ENCODE results near the gene TIAM1.

The TIAM1 gene

GRCh38 chr21:31295676-31296075 is 48.4 kb downstream of the TIAM1 start:
- Histone ChIP-seq H2AFZ (ENCODE audit: low read depth, low read length) (no peak overlapping the region), H3K36me3 (replicated peaks; ENCODE audit: low read depth, low read length) (no peaks in the 10 kb centered on the region), H3K27ac (ENCODE audit: low read length) (no peak overlapping the region), H3K79me2 (ENCODE audit: low read length) (no peaks in the 10 kb centered on the region), H3K9me3 (ENCODE audit: insufficient read depth, low read length) (no peaks in the 10 kb centered on the region), H3K9ac (ENCODE audit: low read length) (no peak overlapping the region), H3K4me2 (ENCODE audit: low read length) (no peak overlapping the region), H3K4me3 (ENCODE audit: low read length) (no peak overlapping the region), H3K27me3 (ENCODE audit: low read depth, low read length) (no peaks in the 10 kb centered on the region), H3K4me1 (ENCODE audit: low read length) (peaks cover 16% of the 10 kb centered on the region), H4K20me1 (ENCODE audit: insufficient read depth, low read length) (no peaks in the 10 kb centered on the region)
- TF ChIP-seq EZH2phosphoT487 (IDR thresholded peaks at IDR 0.05; ENCODE audit: low read depth) = no peak
- TF ChIP-seq CTCF (IDR thresholded peaks at IDR 0.05; ENCODE audit: low read depth, low read length) = no peak

GRCh38 chr21:31294691-31295090 is 49.4 kb downstream of the TIAM1 start:
- TF ChIP-seq EZH2phosphoT487 (IDR thresholded peaks at IDR 0.05; ENCODE audit: low read depth) = no peak
- TF ChIP-seq CTCF (IDR thresholded peaks at IDR 0.05; ENCODE audit: low read depth, low read length) = no peak
- Histone ChIP-seq H3K79me2 (ENCODE audit: low read length) (no peaks in the 10 kb centered on the region), H3K4me2 (ENCODE audit: low read length) (no peak overlapping the region), H2AFZ (ENCODE audit: low read depth, low read length) (no peak overlapping the region), H3K4me1 (ENCODE audit: low read length) (peaks cover 18% of the 10 kb centered on the region), H3K27ac (ENCODE audit: low read length) (no peak overlapping the region), H4K20me1 (ENCODE audit: insufficient read depth, low read length) (no peaks in the 10 kb centered on the region), H3K27me3 (ENCODE audit: low read depth, low read length) (no peaks in the 10 kb centered on the region), H3K9ac (ENCODE audit: low read length) (no peak overlapping the region), H3K4me3 (ENCODE audit: low read length) (no peak overlapping the region), H3K9me3 (ENCODE audit: insufficient read depth, low read length) (no peaks in the 10 kb centered on the region), H3K36me3 (replicated peaks; ENCODE audit: low read depth, low read length) (no peaks in the 10 kb centered on the region)

- H3K9me3 ChIP-seq (ENCODE audit: insufficient read depth, low read length) = no peaks in the 10 kb centered on the region
- H3K4me1 ChIP-seq (ENCODE audit: low read length) = peaks cover 15% of the 10 kb centered on the region
- H3K79me2 ChIP-seq (ENCODE audit: low read length) = no peaks in the 10 kb centered on the region
- no peak overlapping the region for H3K4me3 ChIP-seq (ENCODE audit: low read length)
- no peak overlapping the region for H2AFZ ChIP-seq (ENCODE audit: low read depth, low read length)
- H3K27me3 ChIP-seq (ENCODE audit: low read depth, low read length) = no peaks in the 10 kb centered on the region
- no peak overlapping the region for H3K9ac ChIP-seq (ENCODE audit: low read length)
- TF ChIP-seq EZH2phosphoT487 (IDR thresholded peaks at IDR 0.05; ENCODE audit: low read depth) = no peak
- TF ChIP-seq CTCF (IDR thresholded peaks at IDR 0.05; ENCODE audit: low read depth, low read length) = no peak
- H3K4me2 ChIP-seq (ENCODE audit: low read length) = no peak overlapping the region
- H4K20me1 ChIP-seq (ENCODE audit: insufficient read depth, low read length) = no peaks in the 10 kb centered on the region
- H3K36me3 ChIP-seq (replicated peaks; ENCODE audit: low read depth, low read length) = no peaks in the 10 kb centered on the region
- no peak overlapping the region for H3K27ac ChIP-seq (ENCODE audit: low read length)
Measured at GRCh38 chr21:31293986-31294385, 50.1 kb downstream of the TIAM1 start.

- no peaks in the 10 kb centered on the region for H3K79me2 ChIP-seq (ENCODE audit: low read length)
- no peaks in the 10 kb centered on the region for H3K27me3 ChIP-seq (ENCODE audit: low read depth, low read length)
- H3K27ac ChIP-seq (ENCODE audit: low read length) = no peak overlapping the region
- no peak overlapping the region for H3K4me3 ChIP-seq (ENCODE audit: low read length)
- TF ChIP-seq CTCF (IDR thresholded peaks at IDR 0.05; ENCODE audit: low read depth, low read length) (no peak), EZH2phosphoT487 (IDR thresholded peaks at IDR 0.05; ENCODE audit: low read depth) (no peak)
- no peak overlapping the region for H3K4me2 ChIP-seq (ENCODE audit: low read length)
- no peak overlapping the region for H2AFZ ChIP-seq (ENCODE audit: low read depth, low read length)
- H3K9me3 ChIP-seq (ENCODE audit: insufficient read depth, low read length) = no peaks in the 10 kb centered on the region
- no peaks in the 10 kb centered on the region for H4K20me1 ChIP-seq (ENCODE audit: insufficient read depth, low read length)
- H3K4me1 ChIP-seq (ENCODE audit: low read length) = peaks cover 8% of the 10 kb centered on the region; the same call in 1 of the 2 replicates
- H3K9ac ChIP-seq (ENCODE audit: low read length) = no peak overlapping the region
- H3K36me3 ChIP-seq (replicated peaks; ENCODE audit: low read depth, low read length) = no peaks in the 10 kb centered on the region
Measured at GRCh38 chr21:31290765-31291164, 53.3 kb downstream of the TIAM1 start.

Measured in OCI-LY3 (cell line).